Liver (tissue), 9 donors: ENCODE results near the gene IGF2BP2. TPM values are rescaled to one million over a fixed set of nuclear protein-coding genes. Genes with fewer than 3 reads are reported as not detected.

Source experiments
- DNase-seq: peaks from one replicate; pipeline ENCODE4 v3.0.0-alpha.2; 2017; ENCODE audit warnings: low spot score
- H3K27ac ChIP-seq, 2 donors: one replicate each; pipeline ENCODE4 v1.7.0; 2013; ENCODE audit warnings: inconsistent platforms in 2 of 2, low read length in 2 of 2, control low read depth in 1 of 2, low read depth in 1 of 2, mild to moderate bottlenecking in 1 of 2
- H3K27me3 ChIP-seq, 4 donors: one replicate each; pipeline versions ENCODE4 v1.6.1 to v1.7.0; 2013; ENCODE audit warnings: low read length in 3 of 4, inconsistent platforms in 1 of 4, mild to moderate bottlenecking in 1 of 4, moderate library complexity in 1 of 4; ENCODE audit not compliant: control insufficient read depth in 4 of 4, insufficient read depth in 4 of 4
- H3K36me3 ChIP-seq, 4 donors: one replicate each; pipeline versions ENCODE4 v1.6.1 to v1.7.0; 2013; ENCODE audit warnings: low read length in 3 of 4, mild to moderate bottlenecking in 3 of 4, low read depth in 1 of 4, moderate library complexity in 1 of 4; ENCODE audit not compliant: control insufficient read depth in 4 of 4, insufficient read depth in 3 of 4
- H3K4me1 ChIP-seq, 4 donors: one replicate each; pipeline versions ENCODE4 v1.6.1 to v1.7.0; 2013; ENCODE audit warnings: low read length in 3 of 4, mild to moderate bottlenecking in 3 of 4, moderate library complexity in 1 of 4; ENCODE audit not compliant: control insufficient read depth in 4 of 4, insufficient read depth in 4 of 4
- H3K4me3 ChIP-seq, 3 donors: one replicate each; pipeline versions ENCODE4 v1.6.1 to v1.7.0; 2013; ENCODE audit warnings: low read length in 3 of 3, control low read depth in 1 of 3, low read depth in 1 of 3, mild to moderate bottlenecking in 1 of 3
- H3K9ac ChIP-seq, 2 donors: one replicate each; pipeline ENCODE4 v1.7.0; 2013; ENCODE audit warnings: low read length in 2 of 2, mild to moderate bottlenecking in 2 of 2, moderate library complexity in 2 of 2, control low read depth in 1 of 2, low read depth in 1 of 2
- H3K9me3 ChIP-seq, 4 donors: one replicate each; pipeline versions ENCODE4 v1.6.1 to v1.7.0; 2013; ENCODE audit warnings: low read length in 3 of 4; ENCODE audit not compliant: control insufficient read depth in 4 of 4
- ATF3 ChIP-seq: IDR thresholded peaks from 2 replicates; pipeline ENCODE4 v1.6.1; 2016; ENCODE audit warnings: antibody characterized with exemption
- EGR1 ChIP-seq, 2 donors: IDR thresholded peaks; 2 replicates each; pipeline ENCODE4 v1.6.1; 2016 to 2018; ENCODE audit warnings: antibody characterized with exemption in 2 of 2, low read depth in 2 of 2
- FOXA1 ChIP-seq: IDR thresholded peaks from 2 replicates; pipeline ENCODE4 v1.6.1; 2016; ENCODE audit warnings: antibody characterized with exemption
- FOXA2 ChIP-seq: IDR thresholded peaks from 2 replicates; pipeline ENCODE4 v1.6.1; 2016; ENCODE audit warnings: antibody characterized with exemption
- GABPA ChIP-seq, 2 donors: IDR thresholded peaks in 1 of 2; conservative IDR thresholded peaks in 1 of 2; 2 replicates each; pipeline ENCODE4 v1.6.1; 2016; ENCODE audit warnings: antibody characterized with exemption in 2 of 2, mild to moderate bottlenecking in 1 of 2, moderate library complexity in 1 of 2
- HNF4A ChIP-seq, 2 donors: conservative IDR thresholded peaks; 2 replicates each; pipeline ENCODE4 v1.6.1; 2016; ENCODE audit warnings: antibody characterized with exemption in 2 of 2, mild to moderate bottlenecking in 2 of 2
- HNF4G ChIP-seq: IDR thresholded peaks from 2 replicates; pipeline ENCODE4 v1.6.1; 2016; ENCODE audit warnings: antibody characterized with exemption
- NR2F2 ChIP-seq: IDR thresholded peaks from 2 replicates; pipeline ENCODE4 v1.6.1; 2016; ENCODE audit warnings: antibody characterized with exemption
- RAD21 ChIP-seq, 2 donors: IDR thresholded peaks; 2 replicates each; pipeline ENCODE4 v1.6.1; 2016; ENCODE audit warnings: antibody characterized with exemption in 2 of 2, mild to moderate bottlenecking in 2 of 2
- REST ChIP-seq: IDR thresholded peaks from 2 replicates; pipeline ENCODE4 v1.6.1; 2016; ENCODE audit warnings: antibody characterized with exemption, mild to moderate bottlenecking
- SP1 ChIP-seq: IDR thresholded peaks from 2 replicates; pipeline ENCODE4 v1.6.1; 2018; ENCODE audit warnings: antibody characterized with exemption, mild to moderate bottlenecking
- TAF1 ChIP-seq: conservative IDR thresholded peaks from 2 replicates; pipeline ENCODE4 v1.6.1; 2016; ENCODE audit warnings: antibody characterized with exemption, mild to moderate bottlenecking
- ZBTB33 ChIP-seq: IDR thresholded peaks from 2 replicates; pipeline ENCODE4 v1.6.1; 2016; ENCODE audit warnings: antibody characterized with exemption
- WGBS: extraction: QIAGEN DNeasy Blood & Tissue Kit; methylation state at CpG from one replicate; pipeline ENCODE4 v1.1.7; 2013; 5-methylcytosine and 5-hydroxymethylcytosine counted together
- polyA plus RNA-seq, 2 donors: library from polyadenylated mRNA; stranded (reverse) in 1 of 2; unstranded in 1 of 2; fragments of 200-250 nt in 1 of 2; fragments of >200 nt in 1 of 2; fragmentation: Nextera tagmentation in 1 of 2; extraction: Ambion mirVana in 1 of 2; gene quantifications; one replicate each; pipeline versions ENCODE4 v1.2.1 to v1.2.3, GENCODE V29; 2013 to 2015
- total RNA-seq, 2 donors: library from RNA; depleted of rRNA; stranded (reverse); fragments of >200 nt; gene quantifications; one replicate each; pipeline ENCODE4 v1.2.3, GENCODE V29; 2014
- donor health status: healthy.
- donor health status: healthy.
- donor health status: healthy.
- donor health status: healthy.
- donor health status: healthy.

Gene IGF2BP2
- total and polyA plus RNA-seq, 4 donors, result 0.67 to 35.0 (median 1.7) TPM

- Histone ChIP-seq H3K27ac (no peak overlapping the region), H3K4me1 (no peaks in the 10 kb centered on the region), H3K9ac (no peak overlapping the region)
Observed at GRCh38 chr3:185653949-185654757, 170.7 kb downstream of the IGF2BP2 start.

GRCh38 chr3:185651971-185652370, 172.9 kb downstream of the IGF2BP2 start:
- DNase-seq, result no peak
- Histone ChIP-seq H3K9ac (no peak overlapping the region), H3K4me3 (no peak overlapping the region), H3K27me3 (no peaks in the 10 kb centered on the region), H3K36me3 (no peaks in the 10 kb centered on the region), H3K4me1 (no peaks in the 10 kb centered on the region), H3K9me3 (no peaks in the 10 kb centered on the region), H3K27ac (no peak overlapping the region)
- 97% methylated on average over 9 of the region's 9 CpGs for WGBS
- TF ChIP-seq ATF3 (no peak), FOXA2 (no peak), TAF1 (no peak), FOXA1 (no peak), HNF4G (no peak), SP1 (no peak), EGR1 (IDR thresholded peaks at IDR 0.05; ENCODE audit: low read depth in 2 of 2) (no peak), GABPA (IDR thresholded peaks at IDR 0.05 in 1 of 2, conservative IDR thresholded peaks at IDR 0.05 in 1 of 2) (no peak), ZBTB33 (no peak), HNF4A (conservative IDR thresholded peaks at IDR 0.05) (no peak), RAD21 (IDR thresholded peaks at IDR 0.05) (no peak), REST (no peak)

More at GRCh38 chr3:185653949-185654757, 170.7 kb downstream of the IGF2BP2 start:
- Histone ChIP-seq H3K36me3 (no peaks in the 10 kb centered on the region), H3K4me3 (no peak overlapping the region), H3K9me3 (no peaks in the 10 kb centered on the region), H3K27me3 (no peaks in the 10 kb centered on the region)
- DNase-seq, result no peak
- TF ChIP-seq FOXA2 (no peak), HNF4G (no peak), NR2F2 (no peak), EGR1 (IDR thresholded peaks at IDR 0.05; ENCODE audit: low read depth in 2 of 2) (no peak)
- 95% methylated on average over 12 of the region's 12 CpGs for WGBS
